Testis (tissue), 2 donors: Measurements from ENCODE around the gene LCN15.

Experiments
- POLR2A ChIP-seq: fragments of 450-650 bp; IDR thresholded peaks from one replicate; pipeline ENCODE4 v1.6.1; 2017; ENCODE audit warnings: antibody characterized with exemption, mild to moderate bottlenecking, moderate library complexity
- TF ChIP-seq, protein P1 (sequence below), 3 experiments: fragments of 450-650 bp in 2 of 3; fragments of 200-600 bp in 1 of 3; sonication (generic) in 1 of 3; IDR thresholded peaks; one replicate each; pipeline ENCODE4 v1.5.1; 2016 to 2019; ENCODE audit warnings: antibody characterized with exemption in 3 of 3, mild to moderate bottlenecking in 2 of 3, moderate library complexity in 1 of 3

DNA sequence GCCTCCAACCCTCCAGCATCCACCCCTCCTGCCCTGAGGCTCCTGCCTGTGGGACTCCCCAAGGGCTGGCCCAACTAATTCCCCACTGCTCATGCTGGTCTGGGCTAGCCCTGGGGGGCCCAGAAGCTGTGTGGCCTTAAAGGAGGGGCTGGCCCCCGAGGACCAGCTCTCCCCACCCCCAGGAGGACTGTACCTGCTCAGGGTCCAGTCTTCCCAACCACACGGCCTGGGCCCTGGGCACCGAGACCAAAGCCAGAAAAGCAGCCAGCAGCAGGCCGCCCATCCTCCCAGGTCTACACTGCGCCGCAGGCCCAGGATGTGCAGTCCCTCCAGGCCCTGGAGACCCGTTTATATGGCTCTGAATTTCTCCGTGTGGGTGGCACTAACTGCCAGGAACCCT is 16.1 kb downstream of the LCN15 start, which contains the start of gene LCN6:
- TF ChIP-seq, protein P1, sequence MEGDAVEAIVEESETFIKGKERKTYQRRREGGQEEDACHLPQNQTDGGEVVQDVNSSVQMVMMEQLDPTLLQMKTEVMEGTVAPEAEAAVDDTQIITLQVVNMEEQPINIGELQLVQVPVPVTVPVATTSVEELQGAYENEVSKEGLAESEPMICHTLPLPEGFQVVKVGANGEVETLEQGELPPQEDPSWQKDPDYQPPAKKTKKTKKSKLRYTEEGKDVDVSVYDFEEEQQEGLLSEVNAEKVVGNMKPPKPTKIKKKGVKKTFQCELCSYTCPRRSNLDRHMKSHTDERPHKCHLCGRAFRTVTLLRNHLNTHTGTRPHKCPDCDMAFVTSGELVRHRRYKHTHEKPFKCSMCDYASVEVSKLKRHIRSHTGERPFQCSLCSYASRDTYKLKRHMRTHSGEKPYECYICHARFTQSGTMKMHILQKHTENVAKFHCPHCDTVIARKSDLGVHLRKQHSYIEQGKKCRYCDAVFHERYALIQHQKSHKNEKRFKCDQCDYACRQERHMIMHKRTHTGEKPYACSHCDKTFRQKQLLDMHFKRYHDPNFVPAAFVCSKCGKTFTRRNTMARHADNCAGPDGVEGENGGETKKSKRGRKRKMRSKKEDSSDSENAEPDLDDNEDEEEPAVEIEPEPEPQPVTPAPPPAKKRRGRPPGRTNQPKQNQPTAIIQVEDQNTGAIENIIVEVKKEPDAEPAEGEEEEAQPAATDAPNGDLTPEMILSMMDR (IDR thresholded peaks at IDR 0.05) = no peak
- no peak for TF ChIP-seq POLR2A
